Spleen (tissue), 7 donors: ENCODE measurements around the gene DPYD.

Experiments used
- POLR2A ChIP-seq, 3 donors: fragments of 450-650 bp; IDR thresholded peaks; one replicate each; pipeline ENCODE4 v1.5.1; 2017; ENCODE audit warnings: antibody characterized with exemption in 3 of 3, mild to moderate bottlenecking in 1 of 3
- POLR2AphosphoS5 ChIP-seq, 3 donors: sonication (generic); formaldehyde crosslinking; IDR thresholded peaks; one replicate each; pipeline ENCODE4 v1.5.1; 2017; ENCODE audit warnings: antibody characterized with exemption in 3 of 3
- TF ChIP-seq, protein P1 (sequence below), 11 experiments: fragments of 200-600 bp in 7 of 11; fragments of 450-650 bp in 4 of 11; sonication (generic) in 4 of 11; IDR thresholded peaks in 8 of 11; conservative IDR thresholded peaks in 3 of 11; 1 replicate in 7 of 11; 2 replicates in 4 of 11; pipeline versions ENCODE4 v1.4.0 to v1.8.0; 2016 to 2021; ENCODE audit warnings: antibody characterized with exemption in 11 of 11, inconsistent platforms in 4 of 11, mild to moderate bottlenecking in 1 of 11
- donor health status: DM: no; HTN: no; CAD: no; lungs with moderate emphysema.
- donor health status: DM: no; HTN: no; CAD: no.
- donor health status: DM: no; HTN: no; CAD: no.

DNA sequence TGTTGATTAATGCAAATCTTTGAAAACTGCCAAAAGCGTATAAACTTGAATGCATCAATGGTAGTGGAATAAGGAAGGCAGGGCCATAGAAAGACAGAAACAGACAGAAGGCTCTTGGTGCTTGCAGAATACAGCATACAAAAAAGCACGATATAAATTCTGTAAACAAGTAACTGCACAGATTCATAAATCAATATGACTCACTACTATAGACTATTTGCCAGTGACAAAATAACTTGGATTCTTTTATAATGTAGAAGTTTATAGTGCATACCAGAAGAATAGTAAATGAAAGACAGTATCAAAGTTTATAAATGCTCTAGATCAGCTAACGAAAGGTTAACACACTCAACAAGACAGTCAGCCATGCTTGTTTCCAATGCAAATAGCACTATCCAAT is 849.7 kb downstream of the DPYD start:
- TF ChIP-seq, protein P1, sequence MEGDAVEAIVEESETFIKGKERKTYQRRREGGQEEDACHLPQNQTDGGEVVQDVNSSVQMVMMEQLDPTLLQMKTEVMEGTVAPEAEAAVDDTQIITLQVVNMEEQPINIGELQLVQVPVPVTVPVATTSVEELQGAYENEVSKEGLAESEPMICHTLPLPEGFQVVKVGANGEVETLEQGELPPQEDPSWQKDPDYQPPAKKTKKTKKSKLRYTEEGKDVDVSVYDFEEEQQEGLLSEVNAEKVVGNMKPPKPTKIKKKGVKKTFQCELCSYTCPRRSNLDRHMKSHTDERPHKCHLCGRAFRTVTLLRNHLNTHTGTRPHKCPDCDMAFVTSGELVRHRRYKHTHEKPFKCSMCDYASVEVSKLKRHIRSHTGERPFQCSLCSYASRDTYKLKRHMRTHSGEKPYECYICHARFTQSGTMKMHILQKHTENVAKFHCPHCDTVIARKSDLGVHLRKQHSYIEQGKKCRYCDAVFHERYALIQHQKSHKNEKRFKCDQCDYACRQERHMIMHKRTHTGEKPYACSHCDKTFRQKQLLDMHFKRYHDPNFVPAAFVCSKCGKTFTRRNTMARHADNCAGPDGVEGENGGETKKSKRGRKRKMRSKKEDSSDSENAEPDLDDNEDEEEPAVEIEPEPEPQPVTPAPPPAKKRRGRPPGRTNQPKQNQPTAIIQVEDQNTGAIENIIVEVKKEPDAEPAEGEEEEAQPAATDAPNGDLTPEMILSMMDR (IDR thresholded peaks at IDR 0.05 in 8 of 11, conservative IDR thresholded peaks at IDR 0.05 in 3 of 11), result no peak
- no peak for TF ChIP-seq POLR2A (IDR thresholded peaks at IDR 0.05)
- no peak for TF ChIP-seq POLR2AphosphoS5 (IDR thresholded peaks at IDR 0.05)
